NCI-H2171 treated with DMSO at 0.1 percent for 48 hours (cell line): ENCODE measurements around the gene KIF13A.
A peak's percentile ranks its signal among the peaks of the same experiment; 100 is the strongest.
"Not testable (repeated sequence)": the region's sequence is repeated elsewhere in the genome, so short reads cannot be mapped to it uniquely, and the experiment has no call there.

ENCODE experiments used
- DNase-seq: peaks from one replicate; lab custom pipeline; 2025; lab: John Stamatoyannopoulos, UW

The KIF13A gene

GRCh38 chr6:17987447-17987696 is at the start of gene KIF13A:
Gene KIF13A (minus strand): TSS chr6:17987635. CDS start chr6:17987463, 172 bp downstream.
- DNase-seq = no peak

GRCh38 chr6:18036781-18037180 is 49.3 kb upstream of the KIF13A start:
- DNase-seq = no peak

- no peak for DNase-seq
Measured at GRCh38 chr6:18035330-18035854, 48.0 kb upstream of the KIF13A start.

GRCh38 chr6:18034798-18035202 is 47.4 kb upstream of the KIF13A start:
- DNase-seq = peak; percentile 20

DNA sequence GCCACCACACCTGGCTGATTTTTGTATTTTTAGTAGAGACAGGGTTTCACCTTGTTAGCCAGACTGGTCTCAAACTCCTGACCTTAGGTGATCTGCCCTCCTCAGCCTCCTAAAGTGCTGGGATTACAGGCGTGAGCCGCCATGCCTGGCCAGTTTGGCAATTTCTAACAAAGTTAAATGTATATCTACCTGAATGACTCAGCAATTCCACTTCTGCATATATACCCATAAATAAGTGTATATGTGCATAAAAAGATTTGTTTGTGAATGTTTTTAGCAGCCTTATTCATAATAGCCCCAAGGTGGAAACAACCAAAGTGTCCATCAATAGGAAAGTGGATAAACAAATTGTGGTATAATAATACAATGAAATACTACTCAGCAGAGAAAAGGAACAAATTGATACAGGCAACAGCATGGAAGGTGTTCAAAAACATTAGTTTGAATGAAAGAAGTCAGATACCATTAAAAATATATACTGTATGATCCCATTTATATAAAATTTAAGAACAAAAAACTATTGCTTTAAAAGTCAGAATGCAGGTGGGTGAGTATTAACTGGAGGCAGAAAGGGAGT is 44.3 kb upstream of the KIF13A start:
- DNase-seq = no peak

DNA sequence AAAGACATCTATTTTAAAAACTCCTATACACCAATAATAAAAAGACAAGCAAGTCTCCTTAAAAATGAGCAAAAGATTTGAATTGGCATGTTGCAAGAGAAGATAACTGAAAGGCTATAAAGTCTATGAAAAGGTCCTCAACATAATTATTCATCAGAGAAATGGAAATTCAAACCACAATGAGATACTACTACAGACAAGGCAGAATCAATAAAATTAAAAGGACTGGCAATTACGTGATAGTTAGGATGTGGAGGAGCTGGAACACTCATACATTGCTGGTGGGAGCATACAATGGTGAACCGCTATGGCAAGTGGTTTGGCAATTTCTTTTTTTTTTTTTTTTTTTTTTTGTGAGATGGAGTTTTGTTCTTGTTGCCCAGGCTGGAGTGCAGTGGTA is 43.8 kb upstream of the KIF13A start:
- DNase-seq = no peak

GRCh38 chr6:18028332-18028731 is 40.9 kb upstream of the KIF13A start:
- DNase-seq = no peak

GRCh38 chr6:18025596-18025995 is 38.2 kb upstream of the KIF13A start:
- DNase-seq = no peak

- DNase-seq = no peak
Measured at GRCh38 chr6:18024876-18025275, 37.4 kb upstream of the KIF13A start.

DNA sequence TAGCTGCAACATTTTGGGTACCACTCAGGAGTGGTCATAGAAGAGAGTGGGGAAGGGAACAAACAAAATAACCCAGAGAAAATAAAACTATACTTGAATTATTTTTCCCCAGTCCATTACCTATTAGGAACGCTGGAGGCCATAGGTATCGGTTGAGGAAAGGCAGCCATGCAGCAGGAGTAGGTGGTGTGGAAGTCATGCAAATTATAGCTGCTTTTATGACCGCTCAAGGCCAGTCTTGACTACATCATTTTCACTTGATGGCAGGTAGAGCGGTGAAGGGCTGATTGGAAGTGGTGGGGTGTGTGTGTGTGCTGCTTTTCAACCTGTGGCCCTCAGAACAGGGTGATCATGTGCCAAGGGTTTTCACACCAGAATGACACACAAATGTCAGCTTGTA is 36.5 kb upstream of the KIF13A start:
- no peak for DNase-seq

DNA sequence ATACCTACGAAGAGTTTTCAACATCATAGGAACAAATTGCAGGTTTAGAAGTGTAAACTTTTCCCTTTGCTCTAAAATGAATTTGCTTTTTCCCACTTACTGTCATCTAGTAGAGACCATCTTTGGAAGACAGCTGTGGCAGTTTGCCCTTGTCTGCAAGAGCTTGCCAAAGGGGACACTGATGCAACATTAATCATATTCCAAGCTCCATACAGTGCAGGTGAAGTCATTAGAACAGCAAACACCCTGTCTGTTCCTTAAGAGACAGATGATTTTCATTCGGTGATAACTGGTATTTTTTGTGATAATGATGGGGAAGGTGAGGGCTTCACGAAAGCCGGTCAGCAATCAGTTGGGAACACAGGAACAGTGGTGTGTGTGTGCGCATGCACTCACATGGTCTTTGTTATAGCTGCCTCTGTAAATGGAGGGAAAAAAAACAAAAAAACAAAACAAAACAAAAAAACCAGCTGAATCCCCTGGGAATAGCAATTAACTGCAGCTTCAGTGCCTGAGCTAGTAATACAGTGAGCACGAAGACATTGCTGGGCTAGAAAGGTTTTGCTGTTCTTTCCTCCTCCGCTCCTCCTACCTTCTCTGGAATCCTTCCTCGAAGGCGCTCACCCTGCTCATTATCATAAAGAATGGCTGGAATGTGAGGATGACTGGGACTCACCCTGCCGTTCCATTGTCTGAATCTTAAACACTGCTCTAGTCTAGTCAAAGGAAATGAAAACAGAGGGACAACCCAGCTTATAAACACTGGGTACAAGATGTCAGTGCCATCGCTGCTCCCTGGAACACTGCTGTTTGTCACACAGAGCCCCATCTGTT is 35.2 kb upstream of the KIF13A start:
- peak; percentile 89 for DNase-seq

DNA sequence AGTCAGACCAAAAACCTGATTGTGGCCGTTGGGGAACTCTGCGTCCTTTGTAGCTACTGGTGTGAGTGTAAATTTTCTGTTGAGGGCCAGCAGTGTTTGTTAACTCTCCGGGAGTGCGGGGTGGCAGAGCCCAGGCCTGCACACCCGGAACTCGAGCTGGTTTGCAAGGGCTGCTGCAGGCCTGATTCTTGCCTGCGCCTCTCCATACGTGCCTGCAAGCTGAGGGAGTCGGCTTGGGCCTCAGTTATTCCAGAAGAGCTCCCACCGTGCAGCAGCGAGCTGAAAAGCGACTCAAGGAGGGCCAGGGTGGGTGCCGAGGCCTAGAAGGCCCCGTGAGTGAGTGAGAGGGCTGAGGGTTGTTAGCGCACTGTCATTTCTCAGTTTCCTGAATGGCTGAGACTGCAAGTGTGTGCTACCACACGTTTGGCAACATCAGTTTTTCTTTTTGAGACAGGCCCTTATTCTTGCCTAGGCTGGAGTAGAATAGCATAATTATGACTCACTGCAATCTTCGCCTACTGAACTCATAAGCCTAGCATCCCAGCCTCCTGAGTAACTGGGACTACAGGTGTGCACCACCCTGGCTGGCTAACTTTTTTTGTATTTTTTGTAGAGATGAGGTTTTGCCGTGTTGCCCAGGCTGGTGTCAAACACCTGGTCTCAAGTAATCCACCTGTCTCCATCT is 33.9 kb upstream of the KIF13A start:
- no peak for DNase-seq

- not testable (repeated sequence) for DNase-seq
Measured at GRCh38 chr6:18020545-18020944, 33.1 kb upstream of the KIF13A start.

DNA sequence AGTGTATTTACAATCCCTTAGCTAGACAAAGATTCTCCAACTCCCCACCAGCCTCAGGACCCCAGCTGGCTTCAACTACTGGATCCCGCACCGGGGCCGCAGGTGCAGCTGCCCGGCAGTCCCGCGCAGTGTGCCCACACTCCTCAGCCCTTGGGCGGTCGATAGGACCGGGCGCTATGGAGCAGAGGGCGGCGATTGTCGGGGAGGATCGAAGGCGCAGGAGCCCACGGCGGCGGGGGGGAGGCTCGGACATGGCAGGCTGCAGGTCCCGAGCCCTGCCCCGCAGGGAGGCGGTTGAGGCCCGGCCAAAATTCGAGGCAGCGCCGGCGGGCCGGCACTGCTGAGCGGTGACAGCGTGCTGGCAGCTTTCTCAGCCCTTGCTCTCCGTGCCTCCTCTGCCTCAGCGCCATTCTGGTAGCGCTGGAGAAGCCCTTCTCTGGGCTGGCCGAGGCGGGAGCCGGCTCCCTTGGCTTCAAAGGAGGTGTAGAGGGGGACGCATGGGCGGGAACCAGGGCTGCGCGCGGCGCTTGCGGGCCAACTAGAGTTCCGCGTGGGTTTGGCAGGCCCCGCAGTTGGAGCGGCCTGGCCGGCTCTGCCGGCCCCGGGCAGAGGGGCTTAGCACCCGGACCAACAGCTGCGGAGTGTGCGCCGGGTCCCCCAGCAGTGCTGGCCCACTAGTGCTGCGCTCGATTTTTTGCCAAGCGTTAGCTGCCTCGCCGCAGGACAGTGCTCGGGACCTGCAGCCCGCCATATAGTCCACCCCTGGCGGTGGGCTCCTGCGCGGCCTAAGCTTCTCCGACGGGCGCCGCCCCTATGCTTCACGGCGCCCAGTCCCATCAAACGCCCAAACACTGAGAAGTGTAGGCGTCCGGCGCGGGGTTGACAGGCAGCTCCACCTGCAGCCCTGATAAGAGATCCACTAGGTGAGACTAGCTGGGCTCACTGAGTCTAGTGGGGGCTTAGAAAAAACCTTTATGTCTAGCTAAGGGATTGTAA is 32.4 kb upstream of the KIF13A start:
- DNase-seq = no peak

DNA sequence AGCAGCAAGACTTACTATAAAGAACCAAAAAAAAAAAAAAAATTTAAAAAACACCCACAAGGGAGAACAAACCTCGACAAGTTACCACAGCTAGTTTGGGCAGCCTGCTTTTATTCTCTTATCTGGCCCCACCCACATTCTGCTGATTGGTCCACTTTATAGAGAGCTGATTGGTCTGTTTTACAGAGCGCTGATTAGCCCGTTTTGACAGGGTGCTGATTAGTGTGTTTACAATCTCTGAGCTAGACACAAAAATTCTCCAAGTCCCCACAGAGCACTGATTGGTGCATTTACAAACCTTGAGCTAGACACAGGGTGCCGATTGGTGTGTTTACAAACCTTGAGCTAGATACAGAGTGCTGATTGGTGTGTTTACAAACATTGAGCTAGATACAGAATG is 31.7 kb upstream of the KIF13A start:
- DNase-seq = not testable (repeated sequence)

DNA sequence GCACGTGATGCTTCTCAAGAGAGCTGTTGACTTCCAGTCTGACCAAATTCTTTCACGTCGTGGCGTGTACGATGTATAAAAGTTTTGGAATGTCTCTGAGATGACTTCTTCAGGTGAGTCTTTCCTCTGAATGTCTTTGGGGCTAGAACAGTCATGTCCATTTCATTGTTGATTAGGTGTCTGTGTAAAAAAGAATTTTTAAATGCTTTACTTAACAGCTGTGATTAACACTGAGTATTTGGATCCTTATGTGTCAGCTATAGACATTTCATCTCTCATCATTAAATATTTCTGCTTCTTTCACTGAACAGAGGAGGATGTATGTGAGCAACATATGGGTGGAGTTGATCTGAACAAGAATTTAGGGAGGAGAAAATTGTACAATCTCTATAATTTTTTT is 29.3 kb upstream of the KIF13A start:
- no peak for DNase-seq

DNA sequence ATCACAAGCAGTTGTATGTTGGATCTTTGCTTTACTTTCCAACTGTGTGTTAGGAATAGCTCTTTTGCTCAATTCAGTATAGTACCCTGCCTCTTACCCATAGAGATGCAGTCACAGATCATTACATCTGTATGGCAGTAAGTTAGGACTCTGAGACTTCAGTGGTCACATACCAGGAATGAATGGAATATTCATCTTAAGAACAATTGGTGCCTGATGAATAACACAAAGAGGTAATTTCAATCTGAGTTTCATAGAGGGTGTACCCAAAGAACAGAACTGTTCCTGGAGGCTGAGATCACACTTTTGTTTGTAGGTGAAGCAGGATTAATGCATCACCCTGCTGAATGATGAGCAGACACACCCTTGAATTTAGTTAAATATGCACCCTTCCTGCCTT is 28.7 kb upstream of the KIF13A start:
- DNase-seq = no peak

DNA sequence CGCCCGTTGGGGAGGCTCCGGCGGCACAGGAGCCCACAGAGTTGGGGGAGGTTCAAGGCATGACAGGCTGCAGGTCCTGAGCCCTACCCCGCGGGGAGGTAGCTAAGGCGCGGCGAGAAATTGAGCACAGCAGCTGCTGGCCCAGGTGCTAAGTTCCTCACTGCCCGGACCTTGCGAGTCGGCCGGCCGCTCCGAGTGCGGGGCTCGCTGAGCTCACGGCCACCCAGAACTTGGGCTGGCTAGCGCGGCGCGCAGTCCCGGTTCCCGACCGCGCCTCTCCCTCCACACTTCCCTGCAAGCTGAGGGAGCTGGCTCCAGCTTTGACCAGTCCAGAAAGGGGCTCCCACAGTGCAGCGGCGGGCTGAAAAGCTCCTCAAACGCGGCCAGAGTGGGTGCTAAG is 23.9 kb upstream of the KIF13A start:
- no peak for DNase-seq

GRCh38 chr6:18010540-18010939 is 23.1 kb upstream of the KIF13A start:
- DNase-seq = not testable (repeated sequence)

GRCh38 chr6:18004256-18004985 is 17.0 kb upstream of the KIF13A start:
- no peak for DNase-seq

GRCh38 chr6:17999425-17999824 is 12.0 kb upstream of the KIF13A start:
- DNase-seq = no peak
